Measurements from ENCODE around the gene TERC.
"Not testable (repeated sequence)": the region's sequence is repeated elsewhere in the genome, so short reads cannot be mapped to it uniquely, and the experiment has no call there.

TERC gene

DNA sequence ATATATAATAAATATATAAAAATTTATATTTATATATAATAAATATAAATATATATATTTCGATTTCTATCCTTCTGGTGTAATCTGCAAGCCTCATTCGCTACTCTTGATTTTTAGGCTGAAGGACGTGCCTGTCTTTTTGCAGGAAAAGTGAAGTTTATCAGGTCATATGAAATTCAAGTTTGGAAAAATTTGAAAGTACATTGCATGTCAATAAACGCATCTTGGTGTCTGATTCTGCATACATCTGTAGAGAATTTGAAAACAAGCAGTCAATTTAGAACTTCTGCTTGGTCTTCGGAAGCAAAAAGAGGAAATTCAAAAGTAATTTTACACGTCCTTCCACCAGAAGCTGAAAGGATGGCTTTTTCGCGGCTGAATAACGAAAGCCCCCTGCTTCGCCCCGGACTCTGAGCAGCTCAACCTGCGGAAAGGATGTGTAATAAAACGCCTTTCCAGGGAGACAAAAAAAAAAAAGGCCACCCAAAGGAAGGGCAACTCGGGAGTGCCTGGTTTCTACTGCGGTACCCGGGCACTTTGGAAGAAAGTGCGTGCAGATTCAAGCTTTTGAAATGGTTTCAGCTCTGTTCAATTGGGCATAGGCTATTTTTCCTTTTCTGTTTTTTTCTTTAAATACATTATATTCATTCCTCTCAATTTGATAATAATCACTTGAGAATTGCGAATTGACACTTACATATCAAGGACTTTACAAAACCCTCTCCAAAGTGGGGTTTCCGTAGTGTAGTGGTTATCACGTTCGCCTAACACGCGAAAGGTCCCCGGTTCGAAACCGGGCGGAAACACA is 6.8 kb upstream of the TERC start:
- peak; percentile 45 for DNase-seq (ENCODE audit: low read depth)

- peak; percentile 38 for DNase-seq (ENCODE audit: low read depth)
Observed at GRCh38 chr3:169769287-169770181, 4.7 kb upstream of the TERC start, which contains the start of gene ACTRT3. Gene ACTRT3 (minus strand): TSS chr3:169769561. CDS start chr3:169769520, 41 bp downstream.

DNA sequence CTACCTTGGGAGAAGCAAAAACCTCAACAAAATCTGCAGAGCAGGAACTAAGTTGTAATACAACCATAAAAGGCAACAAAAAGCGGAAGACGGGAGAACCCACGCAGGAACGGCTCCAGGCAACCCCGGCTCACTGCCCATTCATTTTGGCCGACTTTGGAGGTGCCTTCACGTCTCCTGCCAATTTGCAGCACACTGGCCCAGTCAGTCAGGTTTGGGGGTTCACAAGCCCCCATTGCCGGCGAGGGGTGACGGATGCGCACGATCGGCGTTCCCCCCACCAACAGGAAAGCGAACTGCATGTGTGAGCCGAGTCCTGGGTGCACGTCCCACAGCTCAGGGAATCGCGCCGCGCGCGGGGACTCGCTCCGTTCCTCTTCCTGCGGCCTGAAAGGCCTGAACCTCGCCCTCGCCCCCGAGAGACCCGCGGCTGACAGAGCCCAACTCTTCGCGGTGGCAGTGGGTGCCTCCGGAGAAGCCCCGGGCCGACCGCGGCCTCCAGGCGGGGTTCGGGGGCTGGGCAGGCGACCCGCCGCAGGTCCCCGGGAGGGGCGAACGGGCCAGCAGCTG is 463 bp downstream of the TERC start:
- peak; percentile 33 for DNase-seq (ENCODE audit: low read depth)

GRCh38 chr3:169760479-169760878 is 4.4 kb downstream of the TERC start:
- no peak for DNase-seq (ENCODE audit: low read depth)

GRCh38 chr3:169759256-169759655 is 5.6 kb downstream of the TERC start:
- DNase-seq (ENCODE audit: low read depth) = no peak

- no peak for DNase-seq (ENCODE audit: low read depth)
Observed at GRCh38 chr3:169758359-169758994, 6.4 kb downstream of the TERC start.

DNA sequence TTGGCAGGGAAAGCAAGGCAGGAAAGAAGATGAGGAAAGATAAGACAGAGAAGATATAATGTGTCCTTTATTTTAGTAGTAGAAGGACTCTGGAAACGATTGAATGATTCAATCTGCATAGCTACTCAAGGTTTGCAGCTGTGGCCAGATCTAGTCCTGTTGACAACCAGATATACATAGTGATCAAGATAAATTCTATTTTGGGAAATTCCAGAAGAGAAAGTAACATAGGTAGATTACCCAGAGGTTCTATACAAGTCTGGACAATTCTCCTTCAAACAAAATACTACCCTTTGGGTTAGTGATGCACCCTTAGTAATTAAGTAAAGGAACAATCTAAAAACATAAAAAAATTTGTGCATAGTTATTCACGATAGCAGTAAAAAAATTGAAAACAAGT is 9.4 kb downstream of the TERC start:
- no peak for DNase-seq (ENCODE audit: low read depth)

GRCh38 chr3:169754711-169755110 is 10.1 kb downstream of the TERC start:
- DNase-seq (ENCODE audit: low read depth) = no peak

DNA sequence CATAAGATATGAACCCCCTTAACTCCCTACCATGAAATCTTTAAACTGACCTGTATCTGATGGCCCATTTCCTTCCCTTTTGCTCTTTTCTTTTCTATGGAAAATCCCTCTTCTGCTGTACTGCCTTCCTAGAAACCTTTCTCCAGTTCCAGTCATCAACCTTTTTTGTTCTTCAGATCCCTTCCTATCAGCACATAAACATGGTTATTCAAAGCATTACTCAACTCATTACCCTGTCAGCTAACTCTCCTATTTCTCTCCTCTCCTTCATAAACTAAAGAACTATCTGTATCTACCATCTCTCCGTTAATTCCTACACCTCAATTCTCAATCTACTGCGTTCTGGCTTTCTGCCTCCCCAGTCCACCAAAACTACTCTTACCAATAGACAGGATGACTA is 13.0 kb downstream of the TERC start:
- DNase-seq (ENCODE audit: low read depth) = no peak

DNA sequence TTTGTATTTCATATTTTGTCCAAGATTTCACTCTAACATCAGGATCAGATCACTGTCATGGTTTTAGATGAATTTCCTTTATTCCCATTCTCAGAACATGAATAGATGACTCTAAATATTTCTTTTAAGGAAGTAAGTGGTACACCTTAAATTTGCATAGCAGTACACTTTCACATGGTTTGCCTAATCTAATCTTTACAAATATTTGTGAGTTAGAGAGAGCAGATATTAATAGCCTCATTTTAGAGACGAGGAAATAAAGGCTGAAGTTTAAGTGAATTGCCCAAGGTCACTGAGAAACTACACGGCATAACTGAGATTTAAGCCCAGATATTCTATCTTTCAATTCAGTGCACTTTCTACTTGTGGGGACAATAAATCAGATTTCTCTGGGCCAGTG is 14.2 kb downstream of the TERC start:
- no peak for DNase-seq (ENCODE audit: low read depth)

GRCh38 chr3:169748670-169749069 is 16.2 kb downstream of the TERC start:
- no peak for DNase-seq (ENCODE audit: low read depth)

GRCh38 chr3:169746924-169747323 is 17.9 kb downstream of the TERC start:
- DNase-seq (ENCODE audit: low read depth) = no peak

DNA sequence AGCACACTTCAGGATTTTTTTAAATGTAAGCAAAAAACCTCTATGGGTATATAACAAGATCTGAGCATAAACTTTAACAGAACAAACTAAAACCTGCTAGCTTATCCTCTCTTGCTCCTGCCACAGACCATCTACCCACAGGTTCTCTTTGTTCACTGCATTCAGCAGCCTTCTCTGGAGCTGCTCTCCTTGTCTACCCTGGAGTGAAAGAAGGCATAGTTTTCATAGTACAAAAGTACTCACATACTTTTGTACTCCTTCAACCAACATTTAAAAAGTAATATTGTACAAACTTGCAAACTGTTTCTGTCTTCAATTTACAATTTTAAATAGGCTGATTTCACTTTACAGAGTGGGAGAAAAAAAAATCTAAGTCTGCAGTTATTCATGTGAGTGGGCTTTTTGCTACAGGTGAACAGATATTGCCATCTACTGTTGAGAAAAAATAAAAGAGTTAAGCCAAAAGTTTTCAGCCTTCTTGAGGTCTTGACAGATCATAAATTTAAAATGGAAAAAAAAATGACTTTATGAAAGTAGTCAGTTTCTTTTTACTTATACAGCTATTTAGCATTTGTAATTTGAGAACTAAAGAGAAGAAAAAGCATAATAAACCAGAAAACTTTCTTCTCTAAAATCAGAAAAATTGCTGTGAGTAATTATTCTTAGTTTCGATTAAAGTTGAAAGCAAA is 20.4 kb downstream of the TERC start:
- no peak for DNase-seq (ENCODE audit: low read depth)

DNA sequence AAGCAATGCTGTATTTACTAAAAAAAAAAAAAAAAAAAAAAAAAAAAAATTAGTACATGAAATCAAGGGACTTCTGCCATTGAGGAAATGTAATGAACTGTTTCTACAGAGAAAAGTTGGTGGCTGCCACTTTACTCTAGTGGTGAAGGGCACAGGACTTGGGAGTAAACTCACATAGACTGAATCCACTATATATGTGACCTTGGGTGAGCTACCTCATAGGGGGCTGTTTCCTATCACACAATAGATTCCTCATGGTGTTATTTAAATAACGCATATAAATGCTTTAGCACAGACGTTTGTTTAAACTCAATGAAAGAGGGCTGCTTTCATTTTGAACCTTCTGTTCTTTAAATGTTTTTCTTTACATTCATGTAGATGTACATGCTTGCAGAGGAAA is 25.8 kb downstream of the TERC start:
- no peak for DNase-seq (ENCODE audit: low read depth)

DNA sequence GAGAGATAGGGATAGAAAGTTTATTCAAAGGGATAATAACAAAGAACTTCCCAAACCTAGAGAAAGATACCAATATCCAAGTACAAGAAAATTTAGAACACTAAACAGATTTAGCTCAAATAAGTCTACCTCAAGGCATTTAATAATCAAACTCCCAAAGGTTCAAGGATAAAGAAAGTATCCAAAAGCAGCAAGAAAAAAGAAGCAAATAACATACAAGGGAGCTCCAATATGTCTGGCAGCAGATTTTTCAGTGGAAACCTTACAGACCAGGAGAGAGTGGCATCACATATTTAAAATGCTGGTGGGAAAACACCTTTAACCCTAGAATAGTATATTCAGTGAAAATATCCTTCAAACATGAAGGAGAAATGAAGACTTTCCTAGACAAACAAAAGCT is 33.0 kb downstream of the TERC start:
- DNase-seq (ENCODE audit: low read depth) = not testable (repeated sequence)

DNA sequence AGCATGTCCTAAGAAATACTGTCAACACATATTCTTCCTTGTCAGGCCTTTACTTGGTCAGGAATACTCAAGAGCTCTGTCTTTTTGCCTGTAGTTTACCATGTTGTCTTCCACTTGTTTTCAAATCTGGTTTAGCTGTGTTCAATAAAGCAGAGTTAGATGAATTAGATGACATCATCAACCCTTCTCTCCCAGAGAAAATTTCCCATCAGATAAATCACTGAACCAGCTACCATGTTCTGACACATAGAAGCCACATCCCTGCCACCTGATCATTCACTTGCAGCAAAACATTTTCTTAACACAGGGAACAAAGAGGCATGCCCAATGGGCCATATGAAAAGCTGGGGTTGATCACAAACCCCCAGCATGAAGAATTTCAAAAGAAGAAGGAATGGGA is 42.1 kb downstream of the TERC start:
- no peak for DNase-seq (ENCODE audit: low read depth)

DNA sequence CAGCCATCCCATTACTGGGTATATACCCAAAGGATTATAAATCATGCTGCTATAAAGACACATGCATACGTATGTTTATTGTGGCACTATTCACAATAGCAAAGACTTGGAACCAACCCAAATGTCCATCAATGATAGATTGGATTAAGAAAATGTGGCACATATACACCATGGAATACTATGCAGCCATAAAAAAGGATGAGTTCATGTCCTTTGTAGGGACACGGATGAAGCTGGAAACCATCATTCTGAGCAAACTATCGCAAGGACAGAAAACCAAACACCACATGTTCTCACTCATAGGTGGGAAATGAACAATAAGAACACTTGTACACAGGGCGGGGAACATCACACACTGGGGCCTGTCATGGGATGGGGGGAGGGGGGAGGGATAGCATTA is 46.4 kb downstream of the TERC start:
- not testable (repeated sequence) for DNase-seq (ENCODE audit: low read depth)

All from T follicular helper cell (primary cell).